Myocyte (in vitro differentiated cells): ENCODE data around the gene TMEM271. TPM values are rescaled to one million over a fixed set of nuclear protein-coding genes. Genes with fewer than 3 reads are reported as not detected.

ENCODE experiments used
- DNase-seq: peaks from one replicate; pipeline ENCODE4 v3.0.0-alpha.2; 2012; ENCODE audit warnings: low read depth
- polyA plus RNA-seq: library from polyadenylated mRNA; unstranded; fragments of >200 nt; gene quantifications from one replicate; pipeline ENCODE4 v1.2.1, GENCODE V29; 2012; ENCODE audit warnings: missing spikeins
- total RNA-seq: library from RNA; depleted of rRNA; stranded (reverse); fragments of >200 nt; gene quantifications from 2 replicates; pipeline ENCODE4 v1.2.3, GENCODE V29; 2014

The TMEM271 gene
- not detected in 2 replicates for total RNA-seq
- not detected for polyA plus RNA-seq

- DNase-seq: no peak
Measured at GRCh38 chr4:576245-576821, at the start of gene TMEM271. Gene TMEM271, minus strand, starts transcription at chr4:576295. Its CDS starts 233 bp downstream, at chr4:576062.

GRCh38 chr4:625631-626161 is 49.6 kb upstream of the TMEM271 start:
- no peak for DNase-seq

GRCh38 chr4:624705-625590 is 48.9 kb upstream of the TMEM271 start, which contains the start of gene PDE6B:
Gene PDE6B, plus strand, starts transcription at chr4:625573. Its CDS starts 54 bp downstream, at chr4:625627.
- no peak for DNase-seq

GRCh38 chr4:623914-624566 is 47.9 kb upstream of the TMEM271 start:
- DNase-seq: no peak

- no peak for DNase-seq
Measured at GRCh38 chr4:622996-623913, 47.2 kb upstream of the TMEM271 start.

GRCh38 chr4:622071-622995 is 46.2 kb upstream of the TMEM271 start:
- DNase-seq: no peak

- peak; percentile 46 for DNase-seq
Measured at GRCh38 chr4:621296-622070, 45.4 kb upstream of the TMEM271 start.

- no peak for DNase-seq
Measured at GRCh38 chr4:620851-621261, 44.8 kb upstream of the TMEM271 start.

GRCh38 chr4:620201-620600 is 44.1 kb upstream of the TMEM271 start:
- no peak for DNase-seq

GRCh38 chr4:617644-618641 is 41.8 kb upstream of the TMEM271 start:
- no peak for DNase-seq

- no peak for DNase-seq
Measured at GRCh38 chr4:616911-617643, 41.0 kb upstream of the TMEM271 start.

- no peak for DNase-seq
Measured at GRCh38 chr4:616091-616490, 40.0 kb upstream of the TMEM271 start.

GRCh38 chr4:613126-613525 is 37.0 kb upstream of the TMEM271 start:
- no peak for DNase-seq

GRCh38 chr4:612749-613125 is 36.6 kb upstream of the TMEM271 start:
- no peak for DNase-seq

GRCh38 chr4:612052-612748 is 36.1 kb upstream of the TMEM271 start:
- no peak for DNase-seq
